ENCODE measurements around the gene KLHL17.

KLHL17 gene

DNA sequence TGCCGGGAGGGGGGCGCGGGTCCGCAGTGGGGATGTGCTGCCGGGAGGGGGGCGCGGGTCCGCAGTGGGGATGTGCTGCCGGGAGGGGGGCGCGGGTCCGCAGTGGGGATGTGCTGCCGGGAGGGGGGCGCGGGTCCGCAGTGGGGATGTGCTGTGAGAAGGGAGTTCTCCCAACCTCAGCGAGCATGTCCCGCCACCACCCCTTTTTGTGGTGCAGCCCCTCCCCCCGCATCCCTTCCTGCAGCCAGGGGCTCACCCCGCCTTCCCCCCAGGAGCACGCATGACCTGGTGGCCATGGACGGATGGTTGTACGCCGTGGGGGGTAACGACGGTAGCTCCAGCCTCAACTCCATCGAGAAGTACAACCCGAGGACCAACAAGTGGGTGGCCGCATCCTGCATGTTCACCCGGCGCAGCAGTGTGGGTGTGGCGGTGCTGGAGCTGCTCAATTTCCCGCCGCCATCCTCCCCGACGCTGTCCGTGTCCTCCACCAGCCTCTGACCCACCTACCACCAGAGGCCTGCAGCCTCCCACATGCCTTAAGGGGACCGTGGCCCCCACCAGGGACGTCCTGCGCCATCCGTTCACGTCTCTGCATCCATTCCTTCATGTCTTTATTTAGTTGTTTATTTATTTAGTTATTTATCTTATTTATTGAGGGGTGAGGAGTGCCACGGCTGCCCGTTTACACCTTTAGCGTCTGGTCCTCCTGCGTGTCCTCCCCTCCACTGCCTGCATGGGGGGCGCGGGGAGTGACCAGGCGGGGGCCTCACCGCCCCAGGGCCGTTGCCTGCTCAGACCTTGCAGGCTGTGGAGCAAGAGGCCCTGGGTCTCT is 4.5 kb downstream of the KLHL17 start:
- no peak for TF ChIP-seq JUND (IDR thresholded peaks at IDR 0.05; ENCODE audit: low read depth)
- no peak for DNase-seq (ENCODE audit: low read depth in 1 of 2, low spot score in 1 of 2)
- in situ Hi-C loops (cut with HindIII; ENCODE audit: low pct_unique_long_range_greater_than_20kb, low sequenced_read_pairs): no loop called here

DNA sequence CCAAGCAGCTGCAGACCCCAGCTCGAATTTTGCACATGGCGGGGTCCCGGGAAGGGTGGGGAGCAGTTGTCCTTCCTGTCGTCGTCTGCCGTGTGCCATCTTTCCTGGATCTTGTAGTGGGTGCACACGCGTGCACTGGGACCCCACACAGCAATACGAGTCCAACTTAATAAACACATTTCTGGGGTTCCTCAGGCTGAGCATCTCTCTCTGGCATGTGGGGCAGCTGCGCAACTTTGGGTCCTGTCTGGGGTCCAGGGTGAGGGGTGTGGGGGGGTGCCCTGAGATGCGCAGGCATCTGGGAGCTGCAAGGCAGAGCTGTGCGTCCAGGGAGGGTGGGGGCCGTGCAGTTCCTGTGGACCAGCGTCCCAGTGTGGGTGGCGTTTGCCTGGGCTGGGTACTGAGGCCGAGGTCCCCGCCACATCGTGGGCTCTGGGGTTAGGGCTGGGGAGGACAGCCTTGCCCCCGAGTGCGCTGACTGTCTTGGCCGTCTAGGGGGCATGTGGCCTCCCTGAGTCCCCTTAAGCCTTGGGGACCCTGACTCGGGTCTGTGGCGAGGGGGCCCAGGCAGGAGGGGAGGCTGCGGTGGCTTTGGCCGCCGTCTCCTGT is 5.2 kb downstream of the KLHL17 start:
- no peak for TF ChIP-seq JUND (IDR thresholded peaks at IDR 0.05; ENCODE audit: low read depth)
- in situ Hi-C loops (cut with HindIII; ENCODE audit: low pct_unique_long_range_greater_than_20kb, low sequenced_read_pairs): no loop called here
- no peak for DNase-seq (ENCODE audit: low read depth in 1 of 2, low spot score in 1 of 2)

DNA sequence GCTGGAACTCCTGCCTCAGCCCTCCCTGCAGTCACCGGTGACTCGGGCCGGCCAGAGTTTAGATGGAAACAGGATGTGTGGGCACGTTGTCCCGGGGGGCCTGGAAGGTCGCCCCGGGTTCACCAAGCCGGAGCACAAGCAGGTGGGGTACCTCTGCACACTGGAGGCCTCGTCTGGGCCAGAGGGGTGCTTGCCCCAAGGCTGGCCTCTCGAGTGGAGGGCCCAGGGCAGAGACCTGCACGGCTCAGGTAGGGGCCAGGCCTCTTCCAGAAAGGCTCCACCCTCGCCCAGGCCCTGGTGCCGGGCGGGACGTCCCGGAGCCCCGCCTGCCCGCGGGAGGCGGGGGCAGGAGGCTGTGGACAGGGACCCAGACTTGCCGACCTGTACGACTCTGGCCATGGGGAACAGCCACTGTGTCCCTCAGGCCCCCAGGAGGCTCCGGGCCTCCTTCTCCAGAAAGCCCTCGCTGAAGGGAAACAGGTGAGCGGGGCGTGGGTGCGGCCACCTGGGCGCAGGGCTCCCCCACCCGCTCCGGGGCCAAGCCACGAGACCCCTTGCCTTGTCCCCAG is 5.8 kb downstream of the KLHL17 start, which contains the start of gene PLEKHN1:
PLEKHN1 (plus strand) TSS at position 348 of the 569 bp plus-strand sequence; CDS start at position 398, 50 bp downstream.
- TF ChIP-seq JUND (IDR thresholded peaks at IDR 0.05; ENCODE audit: low read depth): no peak
- in situ Hi-C loops (cut with HindIII; ENCODE audit: low pct_unique_long_range_greater_than_20kb, low sequenced_read_pairs): no loop called here
- peak; percentile 75 to 90 for DNase-seq (ENCODE audit: low read depth in 1 of 2, low spot score in 1 of 2)

DNA sequence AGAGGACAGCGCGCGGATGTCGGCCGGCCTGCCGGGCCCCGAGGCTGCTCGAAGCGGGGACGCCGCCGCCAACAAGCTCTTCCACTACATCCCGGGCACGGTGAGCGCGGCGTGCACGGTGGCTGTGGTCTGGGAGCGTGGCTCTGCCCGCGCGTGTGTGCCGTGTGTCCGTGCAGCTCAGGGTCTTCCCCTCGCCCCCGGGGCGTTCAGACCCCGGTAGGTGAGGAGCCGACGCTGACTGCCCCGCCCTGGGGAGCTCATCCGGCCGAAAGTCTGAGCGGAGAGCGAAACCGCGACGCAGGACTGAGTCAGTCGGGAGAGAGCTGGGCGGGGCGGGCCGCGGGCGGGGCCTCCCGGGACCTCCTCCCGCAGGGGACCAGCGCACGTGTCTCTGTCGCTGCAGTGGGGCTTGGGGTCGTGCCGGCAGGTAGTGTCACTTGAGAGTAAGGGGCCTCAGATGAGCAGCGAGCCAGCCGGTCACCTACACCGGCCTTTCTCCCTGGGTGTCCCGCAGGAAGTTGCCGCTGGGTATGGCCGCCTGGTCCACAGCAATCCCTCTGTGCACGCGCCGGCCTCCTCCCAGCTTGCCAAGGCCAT is 6.4 kb downstream of the KLHL17 start:
- in situ Hi-C loops (cut with HindIII; ENCODE audit: low pct_unique_long_range_greater_than_20kb, low sequenced_read_pairs): no loop called here
- TF ChIP-seq JUND (IDR thresholded peaks at IDR 0.05; ENCODE audit: low read depth): no peak
- peak; percentile 66 to 68 for DNase-seq (ENCODE audit: low read depth in 1 of 2, low spot score in 1 of 2)

DNA sequence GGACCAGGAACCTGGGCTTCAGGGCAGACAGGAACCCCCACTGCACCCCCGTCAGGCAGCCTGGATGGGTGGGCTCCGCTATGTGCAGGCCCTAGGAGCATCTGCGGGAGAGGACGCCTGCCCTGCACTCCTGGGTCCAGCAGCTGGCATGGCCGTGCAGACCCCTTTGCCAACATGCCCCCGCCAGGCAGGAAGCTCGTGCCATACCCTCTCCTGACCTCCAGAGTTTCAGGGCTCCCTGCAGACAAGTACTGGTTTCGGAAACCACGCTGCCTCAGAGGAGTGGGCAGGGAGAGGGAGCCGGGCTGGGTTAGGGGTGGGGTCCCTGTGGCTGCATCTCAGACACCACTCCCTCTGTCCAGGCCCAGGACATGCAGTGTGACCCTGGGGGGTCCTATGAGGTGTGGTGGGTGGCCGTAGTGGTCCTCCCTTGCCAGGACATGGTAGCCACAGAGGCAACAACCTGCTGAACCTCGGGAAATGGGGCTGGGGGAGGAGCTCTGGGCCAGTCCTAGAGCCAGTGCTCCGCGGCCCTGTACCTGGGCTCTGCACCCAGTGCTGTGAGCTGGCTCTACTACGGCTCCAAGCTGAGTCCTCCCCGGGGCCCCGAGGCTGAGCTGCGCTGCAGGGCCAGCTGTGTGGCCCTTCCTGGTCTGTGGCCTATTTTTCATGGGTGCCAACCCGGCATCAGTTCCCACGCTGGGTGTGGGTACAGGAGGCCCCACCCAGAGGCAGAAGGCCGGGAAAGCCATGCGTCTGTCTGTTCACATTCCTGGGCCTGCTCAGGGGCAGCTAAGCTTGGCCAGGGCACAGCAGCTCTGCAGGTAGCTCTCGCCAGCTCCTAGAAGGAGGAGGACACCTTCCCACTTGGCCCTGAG is 7.3 kb downstream of the KLHL17 start:
- no peak for DNase-seq (ENCODE audit: low read depth in 1 of 2, low spot score in 1 of 2)
- TF ChIP-seq JUND (IDR thresholded peaks at IDR 0.05; ENCODE audit: low read depth): no peak
- in situ Hi-C loops (cut with HindIII; ENCODE audit: low pct_unique_long_range_greater_than_20kb, low sequenced_read_pairs): no loop called here

DNA sequence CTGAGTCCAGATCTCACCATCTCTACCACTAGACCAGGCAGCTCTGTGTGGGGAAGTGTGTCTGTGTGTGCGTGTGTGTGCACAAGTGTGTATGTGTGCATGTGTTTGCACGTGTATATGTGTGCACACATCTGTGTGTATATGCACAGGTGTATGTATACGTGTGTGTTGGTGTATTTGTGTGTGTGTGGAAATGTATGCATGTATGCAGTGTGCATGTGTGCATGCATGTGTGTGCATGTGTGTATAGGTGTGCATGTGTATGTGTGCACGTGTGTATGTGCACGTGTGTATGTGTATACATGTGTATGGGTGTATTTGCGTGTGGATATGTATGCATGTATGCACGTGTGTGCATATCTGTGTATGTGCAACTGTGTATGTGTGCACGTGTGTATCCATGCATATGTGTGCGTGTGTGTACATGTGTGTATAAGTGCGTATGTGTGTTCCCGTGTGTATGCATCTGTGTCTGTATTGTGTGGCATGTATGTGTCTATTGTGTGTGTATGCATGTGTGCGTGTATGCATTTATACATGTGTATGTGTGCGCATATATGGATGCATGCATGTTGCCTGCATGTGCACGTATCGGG is 9.0 kb downstream of the KLHL17 start:
- DNase-seq (ENCODE audit: low read depth in 1 of 2, low spot score in 1 of 2): no peak
- in situ Hi-C loops (cut with HindIII; ENCODE audit: low pct_unique_long_range_greater_than_20kb, low sequenced_read_pairs): no loop called here
- TF ChIP-seq JUND (IDR thresholded peaks at IDR 0.05; ENCODE audit: low read depth): no peak

DNA sequence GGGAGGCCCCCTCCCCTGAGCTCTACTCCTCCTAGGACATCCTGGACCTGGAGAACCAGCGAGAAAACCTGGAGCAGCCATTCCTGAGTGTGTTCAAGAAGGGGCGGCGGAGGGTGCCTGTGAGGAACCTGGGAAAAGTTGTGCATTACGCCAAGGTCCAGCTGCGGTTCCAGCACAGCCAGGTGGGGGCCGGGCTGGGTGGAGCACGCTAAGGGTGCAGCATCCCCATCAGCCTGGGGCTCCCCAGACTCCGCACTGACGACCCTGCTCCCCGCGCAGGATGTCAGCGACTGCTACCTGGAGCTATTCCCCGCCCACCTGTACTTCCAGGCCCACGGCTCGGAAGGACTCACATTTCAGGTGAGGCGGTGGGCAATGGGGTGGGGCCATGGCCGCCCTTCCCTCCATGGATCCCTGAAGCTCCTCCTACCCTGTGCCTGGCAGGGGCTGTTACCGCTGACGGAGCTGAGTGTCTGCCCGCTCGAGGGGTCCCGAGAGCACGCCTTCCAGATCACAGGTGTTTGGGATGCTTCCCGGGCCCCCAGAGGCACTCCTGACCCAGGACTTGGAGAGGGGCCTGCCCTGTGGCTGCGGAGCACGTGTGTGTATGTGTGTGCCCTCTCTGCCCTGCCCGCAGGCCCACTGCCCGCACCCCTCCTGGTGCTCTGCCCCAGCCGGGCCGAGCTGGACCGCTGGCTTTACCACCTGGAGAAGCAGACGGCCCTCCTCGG is 10.0 kb downstream of the KLHL17 start:
- DNase-seq (ENCODE audit: low read depth in 1 of 2, low spot score in 1 of 2): no peak
- no peak for TF ChIP-seq JUND (IDR thresholded peaks at IDR 0.05; ENCODE audit: low read depth)
- in situ Hi-C loops (cut with HindIII; ENCODE audit: low pct_unique_long_range_greater_than_20kb, low sequenced_read_pairs): no loop called here

DNA sequence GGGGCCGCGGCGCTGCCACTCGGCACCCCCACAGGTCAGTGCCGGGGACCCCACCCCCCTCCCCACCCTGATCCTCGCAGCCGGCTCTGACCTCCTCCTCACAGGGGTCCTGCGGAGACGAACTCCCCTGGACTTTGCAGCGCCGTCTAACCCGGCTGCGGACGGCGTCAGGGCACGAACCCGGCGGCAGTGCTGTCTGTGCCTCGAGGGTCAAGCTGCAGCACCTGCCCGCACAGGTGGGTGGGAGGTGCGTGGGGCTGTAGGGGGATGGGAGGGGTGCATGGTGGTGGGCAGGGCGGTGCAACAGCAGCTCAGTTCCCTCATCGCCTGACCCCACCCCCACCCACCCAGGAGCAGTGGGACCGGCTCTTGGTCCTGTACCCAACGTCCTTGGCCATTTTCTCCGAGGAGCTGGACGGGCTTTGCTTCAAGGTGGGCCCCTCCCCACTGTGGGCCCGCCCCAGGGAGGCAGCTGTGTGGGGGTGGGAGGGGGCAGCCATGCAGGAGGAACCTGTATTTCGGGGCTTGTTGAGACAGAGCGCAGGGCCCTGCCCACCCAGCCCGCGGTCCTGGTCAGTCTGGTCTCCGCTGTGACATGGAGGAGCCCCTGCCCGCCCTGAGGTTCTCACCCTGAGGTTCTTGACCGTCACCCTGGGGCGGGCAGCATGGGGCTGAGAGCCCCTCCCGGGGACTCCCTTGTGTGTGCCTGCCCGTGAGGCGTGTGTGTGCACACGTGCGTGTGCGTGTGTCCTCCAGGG is 10.8 kb downstream of the KLHL17 start:
- no peak for TF ChIP-seq JUND (IDR thresholded peaks at IDR 0.05; ENCODE audit: low read depth)
- in situ Hi-C loops (cut with HindIII; ENCODE audit: low pct_unique_long_range_greater_than_20kb, low sequenced_read_pairs): no loop called here
- no peak for DNase-seq (ENCODE audit: low read depth in 1 of 2, low spot score in 1 of 2)

DNA sequence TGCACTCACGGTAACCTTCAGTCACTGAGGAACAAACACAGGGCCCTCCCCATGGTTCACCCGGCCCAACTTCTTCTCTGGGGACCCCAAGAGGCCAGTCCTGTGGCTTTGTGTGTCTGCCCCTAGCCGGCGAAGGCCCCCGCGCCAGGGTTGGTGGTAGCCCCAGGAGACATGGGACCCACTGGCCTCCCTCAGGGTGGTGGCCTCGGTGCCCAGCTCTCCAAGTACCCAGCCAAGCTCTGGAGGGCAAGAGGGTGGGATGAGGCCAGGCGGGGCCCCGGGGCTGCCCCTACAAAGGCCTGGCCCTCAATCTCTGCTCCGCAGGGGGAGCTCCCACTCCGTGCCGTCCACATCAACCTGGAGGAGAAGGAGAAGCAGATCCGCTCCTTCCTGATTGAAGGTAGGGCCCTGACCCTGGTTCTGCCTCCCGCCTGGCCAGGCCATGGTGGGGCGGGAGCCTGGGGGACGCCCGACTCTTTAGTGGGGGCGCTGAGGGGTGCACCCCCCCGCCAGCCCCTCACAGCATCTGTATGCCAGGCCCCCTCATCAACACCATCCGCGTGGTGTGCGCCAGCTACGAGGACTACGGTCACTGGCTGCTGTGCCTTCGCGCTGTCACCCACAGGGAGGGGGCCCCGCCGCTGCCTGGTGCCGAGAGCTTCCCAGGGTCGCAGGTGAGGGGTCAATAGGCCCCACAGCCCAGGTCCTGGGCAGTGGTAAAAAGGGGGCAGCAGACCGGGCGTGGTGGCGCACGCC is 11.5 kb downstream of the KLHL17 start:
- in situ Hi-C loops (cut with HindIII; ENCODE audit: low pct_unique_long_range_greater_than_20kb, low sequenced_read_pairs): no loop called here
- no peak for DNase-seq (ENCODE audit: low read depth in 1 of 2, low spot score in 1 of 2)
- TF ChIP-seq JUND (IDR thresholded peaks at IDR 0.05; ENCODE audit: low read depth): no peak

Measured in T47D (cell line).